Upper lobe of left lung (tissue), 6 donors: ENCODE results near the gene ITPRIP. TPM values are rescaled to one million over a fixed set of nuclear protein-coding genes. Genes with fewer than 3 reads are reported as not detected.

ENCODE experiments used
- ATAC-seq, 2 donors: fragments of 200-7000 bp; cut with Tn5 transposase; one replicate each; pipeline ENCODE4 v1.9.1; 2022; ENCODE audit warnings: mild to moderate bottlenecking in 2 of 2, moderate library complexity in 2 of 2; ENCODE audit not compliant: low FRiP score in 2 of 2
- DNase-seq, 2 donors: peaks; one replicate each; pipeline ENCODE4 v3.0.0-alpha.2; 2019 to 2020
- H3K27ac ChIP-seq, 4 donors: fragments of 200-600 bp; sonication (generic); one replicate each; pipeline ENCODE4 v1.5.1; 2016 to 2019
- H3K27me3 ChIP-seq, 4 donors: fragments of 200-600 bp; sonication (generic); one replicate each; pipeline ENCODE4 v1.5.1; 2017 to 2019
- H3K36me3 ChIP-seq, 4 donors: fragments of 200-600 bp; sonication (generic); one replicate each; pipeline ENCODE4 v1.5.1; 2016 to 2019
- H3K4me1 ChIP-seq, 4 donors: fragments of 200-600 bp; sonication (generic); one replicate each; pipeline ENCODE4 v1.5.1; 2018 to 2019
- H3K4me3 ChIP-seq, 4 donors: fragments of 200-600 bp; sonication (generic); one replicate each; pipeline ENCODE4 v1.5.1; 2017 to 2019; ENCODE audit warnings: mild to moderate bottlenecking in 2 of 4, moderate library complexity in 1 of 4
- H3K9me3 ChIP-seq, 4 donors: fragments of 200-600 bp; sonication (generic); one replicate each; pipeline ENCODE4 v1.5.1; 2018 to 2019
- EP300 ChIP-seq, 4 donors: sonication (generic); formaldehyde crosslinking; IDR thresholded peaks; one replicate each; pipeline ENCODE4 v1.5.1; 2017; ENCODE audit warnings: antibody characterized with exemption in 4 of 4, control low read depth in 2 of 4
- POLR2A ChIP-seq, 4 donors: fragments of 450-650 bp; IDR thresholded peaks; one replicate each; pipeline ENCODE4 v1.5.1; 2016 to 2017; ENCODE audit warnings: antibody characterized with exemption in 4 of 4, mild to moderate bottlenecking in 2 of 4
- POLR2AphosphoS5 ChIP-seq, 2 donors: sonication (generic); formaldehyde crosslinking; IDR thresholded peaks; one replicate each; pipeline ENCODE4 v1.5.1; 2017; ENCODE audit warnings: antibody characterized with exemption in 2 of 2
- WGBS, 2 donors: methylation state at CpG; one replicate each; pipeline ENCODE4 v1.1.5; 2017 to 2018; 5-methylcytosine and 5-hydroxymethylcytosine counted together
- total RNA-seq, 6 donors: library from RNA; depleted of rRNA in 4 of 6; stranded (reverse); fragments of >200 nt in 4 of 6; gene quantifications; one replicate each; pipeline versions ENCODE4 v1.1.0 to v1.2.1, GENCODE V29; 2016 to 2021
- TF ChIP-seq, protein P1 (sequence below), 6 experiments: fragments of 450-650 bp in 4 of 6; fragments of 200-600 bp in 2 of 6; sonication (generic) in 2 of 6; IDR thresholded peaks; one replicate each; pipeline ENCODE4 v1.5.1; 2016 to 2019; ENCODE audit warnings: antibody characterized with exemption in 6 of 6
- donor health status: DM: no; HTN: no; CAD: no; lungs with moderate emphysema.
- donor health status: DM: no; HTN: yes; CAD: no; lungs with severe emphysema.

Gene ITPRIP, protein sequence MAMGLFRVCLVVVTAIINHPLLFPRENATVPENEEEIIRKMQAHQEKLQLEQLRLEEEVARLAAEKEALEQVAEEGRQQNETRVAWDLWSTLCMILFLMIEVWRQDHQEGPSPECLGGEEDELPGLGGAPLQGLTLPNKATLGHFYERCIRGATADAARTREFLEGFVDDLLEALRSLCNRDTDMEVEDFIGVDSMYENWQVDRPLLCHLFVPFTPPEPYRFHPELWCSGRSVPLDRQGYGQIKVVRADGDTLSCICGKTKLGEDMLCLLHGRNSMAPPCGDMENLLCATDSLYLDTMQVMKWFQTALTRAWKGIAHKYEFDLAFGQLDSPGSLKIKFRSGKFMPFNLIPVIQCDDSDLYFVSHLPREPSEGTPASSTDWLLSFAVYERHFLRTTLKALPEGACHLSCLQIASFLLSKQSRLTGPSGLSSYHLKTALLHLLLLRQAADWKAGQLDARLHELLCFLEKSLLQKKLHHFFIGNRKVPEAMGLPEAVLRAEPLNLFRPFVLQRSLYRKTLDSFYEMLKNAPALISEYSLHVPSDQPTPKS
- 10 to 100 TPM; 28.3 to 86.2 (median 34.4) TPM for total RNA-seq

DNA sequence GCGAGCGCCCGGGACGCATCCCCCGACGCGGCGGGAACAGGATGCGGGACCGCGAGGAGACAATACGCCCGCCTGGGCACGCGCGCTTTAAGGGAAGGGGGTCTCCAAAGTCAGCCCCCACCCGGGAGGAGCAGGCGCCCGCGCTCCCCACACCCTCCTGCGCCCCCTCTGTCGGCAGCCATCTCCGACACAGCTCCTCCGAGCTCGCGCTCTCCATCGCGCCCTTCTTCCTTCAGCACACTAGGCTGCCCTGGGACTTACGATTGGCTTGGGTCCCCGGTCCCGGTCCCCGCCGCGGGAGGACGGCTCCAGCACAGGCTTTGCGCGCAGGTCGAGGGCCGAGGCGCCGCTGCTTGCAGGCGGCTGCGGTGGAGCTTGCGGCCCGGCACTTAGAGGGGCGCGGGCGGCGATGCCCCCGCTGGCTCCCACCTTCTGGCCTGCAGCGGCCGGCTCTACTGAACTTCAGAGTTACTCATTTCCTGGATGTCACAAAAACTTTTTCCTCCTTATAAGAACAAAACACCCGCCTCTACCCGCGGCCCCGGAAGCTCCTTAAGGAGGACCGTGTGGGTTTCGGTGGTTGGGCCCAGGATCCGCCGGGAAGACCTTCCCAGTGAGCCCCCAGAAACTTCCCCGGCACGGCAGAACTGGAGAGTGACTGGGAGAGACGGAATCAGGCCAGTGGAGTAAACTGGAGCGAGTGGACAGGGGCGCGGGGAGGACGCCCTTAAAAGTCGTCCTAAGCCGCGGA, at the start of gene ITPRIP:
ITPRIP (minus strand) TSS at position 481 of the 751 bp plus-strand sequence. CDS start 22,414 bp downstream, outside the sequence.
- peaks cover 43 to 64% (median 51%) of the 10 kb centered on the region in 4 donors for H3K4me1 ChIP-seq
- H3K27me3 ChIP-seq, result no peaks in the 10 kb centered on the region
- peak; percentile 85 to 92 for DNase-seq
- 0% methylated on average over 39 to 51 of the region's 70 CpGs for WGBS, 2 donors
- H3K4me3 ChIP-seq, result peak within 1 kb of the TSS; percentile 60 to 97 (median 84)
- ATAC-seq, result peak; percentile 82 to 92
- no peak for TF ChIP-seq EP300 (IDR thresholded peaks at IDR 0.05)
- peak; percentile 88 to 93 for TF ChIP-seq POLR2AphosphoS5 (IDR thresholded peaks at IDR 0.05)
- TF ChIP-seq, protein P1, sequence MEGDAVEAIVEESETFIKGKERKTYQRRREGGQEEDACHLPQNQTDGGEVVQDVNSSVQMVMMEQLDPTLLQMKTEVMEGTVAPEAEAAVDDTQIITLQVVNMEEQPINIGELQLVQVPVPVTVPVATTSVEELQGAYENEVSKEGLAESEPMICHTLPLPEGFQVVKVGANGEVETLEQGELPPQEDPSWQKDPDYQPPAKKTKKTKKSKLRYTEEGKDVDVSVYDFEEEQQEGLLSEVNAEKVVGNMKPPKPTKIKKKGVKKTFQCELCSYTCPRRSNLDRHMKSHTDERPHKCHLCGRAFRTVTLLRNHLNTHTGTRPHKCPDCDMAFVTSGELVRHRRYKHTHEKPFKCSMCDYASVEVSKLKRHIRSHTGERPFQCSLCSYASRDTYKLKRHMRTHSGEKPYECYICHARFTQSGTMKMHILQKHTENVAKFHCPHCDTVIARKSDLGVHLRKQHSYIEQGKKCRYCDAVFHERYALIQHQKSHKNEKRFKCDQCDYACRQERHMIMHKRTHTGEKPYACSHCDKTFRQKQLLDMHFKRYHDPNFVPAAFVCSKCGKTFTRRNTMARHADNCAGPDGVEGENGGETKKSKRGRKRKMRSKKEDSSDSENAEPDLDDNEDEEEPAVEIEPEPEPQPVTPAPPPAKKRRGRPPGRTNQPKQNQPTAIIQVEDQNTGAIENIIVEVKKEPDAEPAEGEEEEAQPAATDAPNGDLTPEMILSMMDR (IDR thresholded peaks at IDR 0.05), result peak in 2 of 6 experiments; percentile 18 to 26
- peak in 3 of 4 donors; percentile 95 to 98 (median 97) for TF ChIP-seq POLR2A (IDR thresholded peaks at IDR 0.05)
- no peaks in the 10 kb centered on the region for H3K9me3 ChIP-seq
- H3K27ac ChIP-seq, result peak within 1 kb of the TSS; percentile 99 to 100 (median 99)
- H3K36me3 ChIP-seq, result peaks cover 0 to 12% (median 0%) of the 10 kb centered on the region in 4 donors

DNA sequence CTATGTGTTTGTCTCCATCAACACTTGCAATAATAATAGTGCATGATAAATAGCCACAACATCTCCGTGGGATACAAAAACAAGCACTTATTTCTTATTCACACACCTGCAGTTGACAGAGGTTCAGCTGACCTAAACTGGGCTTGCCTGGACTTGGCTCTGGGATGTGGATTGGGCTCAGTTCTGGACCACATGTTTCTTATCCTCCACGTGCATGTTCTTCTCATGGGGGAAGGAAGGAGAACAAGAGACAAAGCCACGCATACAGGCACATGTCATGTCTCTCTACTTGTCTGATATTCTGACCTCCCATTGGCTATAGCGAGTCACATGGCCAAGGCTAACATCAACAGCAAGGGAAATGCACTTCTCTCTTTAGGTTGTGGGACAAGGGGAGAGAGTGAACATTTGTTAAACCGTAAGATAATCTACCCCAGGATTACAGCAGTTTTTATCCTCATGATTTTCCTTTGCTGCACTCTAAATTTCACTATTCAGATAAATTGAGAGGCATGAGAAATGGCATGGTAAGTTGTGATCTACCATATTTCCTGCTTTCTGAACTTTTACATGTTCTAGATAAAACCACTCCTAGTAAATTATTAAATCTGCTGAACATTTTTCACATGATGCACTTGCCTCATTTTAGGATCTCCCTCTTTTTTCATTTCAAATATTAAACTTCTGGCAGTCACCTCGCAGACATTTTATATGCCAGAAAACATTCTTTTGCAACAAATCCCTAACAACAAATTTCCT, 49.0 kb upstream of the ITPRIP start:
- WGBS, 2 donors, result 58 to 63% methylated on average over 6 of the region's 6 CpGs
- H3K4me3 ChIP-seq, result no peak overlapping the region
- no peaks in the 10 kb centered on the region for H3K36me3 ChIP-seq
- H3K27me3 ChIP-seq, result no peaks in the 10 kb centered on the region
- ATAC-seq (no peak), DNase-seq (no peak)
- TF ChIP-seq, protein P1 (IDR thresholded peaks at IDR 0.05), result no peak
- TF ChIP-seq EP300 (IDR thresholded peaks at IDR 0.05) (no peak), POLR2AphosphoS5 (IDR thresholded peaks at IDR 0.05) (no peak), POLR2A (IDR thresholded peaks at IDR 0.05) (no peak)
- no peaks in the 10 kb centered on the region for H3K9me3 ChIP-seq
- no peak overlapping the region for H3K27ac ChIP-seq
- no peaks in the 10 kb centered on the region for H3K4me1 ChIP-seq

DNA sequence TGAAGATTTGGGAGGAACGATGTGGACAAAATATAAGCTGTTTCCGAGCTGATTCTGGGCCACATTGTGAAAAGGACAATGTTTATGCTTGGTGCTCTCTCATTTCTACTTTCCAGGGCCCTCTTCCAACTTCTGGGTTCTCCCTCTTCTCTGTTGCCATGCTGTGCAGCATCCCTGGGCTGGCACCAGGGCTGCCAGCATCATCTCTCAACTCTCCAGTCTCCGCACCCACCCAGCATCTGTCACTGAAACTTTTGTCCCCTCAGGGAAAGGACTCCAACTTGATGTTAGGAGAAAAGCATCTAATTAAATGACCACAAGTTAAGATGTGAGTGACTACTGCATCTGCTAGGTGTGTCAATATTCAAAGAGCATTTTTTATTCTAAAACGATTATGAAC, 42.1 kb upstream of the ITPRIP start:
- Histone ChIP-seq H3K9me3 (no peaks in the 10 kb centered on the region), H3K4me1 (no peaks in the 10 kb centered on the region), H3K27me3 (no peaks in the 10 kb centered on the region), H3K27ac (no peak overlapping the region), H3K4me3 (no peak overlapping the region), H3K36me3 (no peaks in the 10 kb centered on the region)
- WGBS, 2 donors, result 87% methylated on average over 4 of the region's 4 CpGs
- ATAC-seq, result no peak
- TF ChIP-seq POLR2AphosphoS5 (IDR thresholded peaks at IDR 0.05), result no peak
- TF ChIP-seq EP300 (IDR thresholded peaks at IDR 0.05), result no peak
- TF ChIP-seq POLR2A (IDR thresholded peaks at IDR 0.05), result no peak
- TF ChIP-seq, protein P1 (IDR thresholded peaks at IDR 0.05), result no peak
- no peak for DNase-seq

DNA sequence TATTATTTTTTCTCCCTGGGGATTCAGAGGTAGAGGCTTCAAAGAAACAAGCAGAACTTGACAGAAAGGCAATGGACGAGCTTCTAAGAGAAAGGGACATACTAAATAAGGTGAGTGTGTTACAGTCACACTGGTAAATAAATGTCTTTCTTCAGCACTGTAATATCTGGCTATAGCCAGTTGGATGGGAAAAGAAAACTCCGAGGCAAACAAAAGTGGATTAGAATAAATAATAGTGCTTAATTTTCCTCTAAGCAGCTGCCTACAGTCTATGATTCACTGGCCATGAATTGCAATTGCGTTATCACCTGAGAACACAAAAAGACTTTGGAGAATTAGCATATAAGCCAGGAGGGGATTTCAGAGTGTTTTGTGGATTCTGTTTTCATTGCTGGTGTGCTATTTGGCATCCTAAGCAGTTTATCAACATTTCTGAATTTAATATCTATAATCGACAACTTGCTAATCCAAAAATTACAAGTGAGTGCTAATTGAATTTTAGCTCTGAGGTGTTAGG, 38.6 kb upstream of the ITPRIP start:
- H3K27me3 ChIP-seq, result no peaks in the 10 kb centered on the region
- TF ChIP-seq EP300 (IDR thresholded peaks at IDR 0.05), result no peak
- TF ChIP-seq POLR2A (IDR thresholded peaks at IDR 0.05), result no peak
- TF ChIP-seq, protein P1 (IDR thresholded peaks at IDR 0.05), result no peak
- no peak for TF ChIP-seq POLR2AphosphoS5 (IDR thresholded peaks at IDR 0.05)
- ATAC-seq (no peak), DNase-seq (no peak)
- H3K36me3 ChIP-seq, result no peaks in the 10 kb centered on the region
- 79 to 82% methylated on average over 4 of the region's 4 CpGs for WGBS, 2 donors
- H3K9me3 ChIP-seq, result peaks cover 0 to 4% (median 2%) of the 10 kb centered on the region in 4 donors
- H3K4me3 ChIP-seq, result no peak overlapping the region
- no peak overlapping the region for H3K27ac ChIP-seq
- H3K4me1 ChIP-seq, result no peaks in the 10 kb centered on the region
